Endothelial cell of hepatic sinusoid (primary cell): Measurements from ENCODE around the gene MLLT1.

ENCODE experiments used
- in situ Hi-C: cut with HindIII; loops from 2 replicates; pipeline ENCODE4 v1.10.0; 2017; ENCODE audit warnings: low sequenced_read_pairs

MLLT1 gene

GRCh38 chr19:6260912-6261650 is 18.7 kb downstream of the MLLT1 start:
- in situ Hi-C loops = no loop called here

GRCh38 chr19:6260376-6260775 is 19.4 kb downstream of the MLLT1 start:
- in situ Hi-C loops = no loop called here

DNA sequence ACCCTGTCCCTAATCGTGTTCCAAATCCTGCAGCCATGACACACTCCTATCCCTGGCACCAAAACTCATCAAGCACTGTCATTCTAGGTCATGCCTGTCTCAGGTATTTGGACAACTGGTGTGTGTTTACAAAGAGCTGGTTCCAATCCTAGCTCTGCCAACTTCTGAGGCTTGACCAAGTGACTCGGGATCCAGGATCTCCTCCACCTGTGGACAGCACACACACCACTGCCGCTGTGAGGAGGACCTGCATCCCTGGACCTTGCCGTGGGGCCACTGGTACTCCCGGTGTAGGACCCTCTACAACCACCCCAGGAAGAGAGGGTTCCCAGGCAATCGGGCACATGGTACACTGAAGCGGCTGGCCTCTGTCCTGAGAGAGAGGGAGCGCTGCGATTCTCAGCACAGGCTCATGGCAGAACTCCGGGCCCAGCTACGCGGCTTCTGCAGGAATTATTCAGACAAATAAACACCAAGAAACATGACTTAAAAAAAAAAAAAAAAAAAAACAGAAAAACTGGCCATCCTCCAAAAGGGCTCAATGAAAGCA is 20.4 kb downstream of the MLLT1 start:
- in situ Hi-C loops = no loop called here

- in situ Hi-C loops = no loop called here
Observed at GRCh38 chr19:6258812-6259311, 20.9 kb downstream of the MLLT1 start.

- in situ Hi-C loops = no loop called here
Observed at GRCh38 chr19:6253954-6254733, 25.6 kb downstream of the MLLT1 start.

DNA sequence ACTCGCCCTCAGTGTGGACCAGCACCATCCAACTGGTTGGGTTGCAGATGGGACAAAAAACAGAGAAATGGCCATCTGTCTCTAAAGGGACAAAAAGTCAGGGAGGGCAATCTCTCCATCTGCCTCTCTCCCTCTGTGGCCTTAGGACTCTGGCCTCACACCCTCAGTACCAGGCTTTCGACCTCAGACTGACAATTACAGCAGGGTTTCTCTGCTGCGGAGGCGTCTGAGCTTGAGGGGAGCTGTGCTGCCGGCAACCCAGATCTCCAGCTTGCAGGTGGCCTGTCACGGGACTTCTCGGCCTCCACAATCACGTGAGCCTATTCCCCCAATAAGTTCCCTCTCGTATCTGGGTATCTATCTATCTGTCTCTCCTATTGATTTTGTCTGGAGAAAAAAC is 27.7 kb downstream of the MLLT1 start:
- in situ Hi-C loops = no loop called here

DNA sequence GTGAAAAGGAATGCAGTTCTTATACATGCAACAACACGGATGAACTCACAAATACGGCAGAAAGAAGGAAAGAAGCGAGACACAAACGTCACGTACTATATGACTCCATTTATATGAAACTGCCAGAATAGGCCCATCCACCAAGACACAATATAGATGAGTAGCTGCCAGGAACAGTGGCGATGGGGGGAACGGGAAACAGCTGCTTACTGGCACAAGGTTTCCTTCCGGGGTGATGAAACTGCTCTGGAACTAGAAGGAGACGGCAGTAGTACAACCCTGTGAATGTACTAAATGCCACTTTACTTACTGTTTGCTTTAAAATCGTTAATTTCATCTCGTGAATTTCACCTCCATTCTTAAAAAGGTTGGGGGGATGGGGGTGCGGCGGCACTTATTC is 28.9 kb downstream of the MLLT1 start:
- in situ Hi-C loops = no loop called here

DNA sequence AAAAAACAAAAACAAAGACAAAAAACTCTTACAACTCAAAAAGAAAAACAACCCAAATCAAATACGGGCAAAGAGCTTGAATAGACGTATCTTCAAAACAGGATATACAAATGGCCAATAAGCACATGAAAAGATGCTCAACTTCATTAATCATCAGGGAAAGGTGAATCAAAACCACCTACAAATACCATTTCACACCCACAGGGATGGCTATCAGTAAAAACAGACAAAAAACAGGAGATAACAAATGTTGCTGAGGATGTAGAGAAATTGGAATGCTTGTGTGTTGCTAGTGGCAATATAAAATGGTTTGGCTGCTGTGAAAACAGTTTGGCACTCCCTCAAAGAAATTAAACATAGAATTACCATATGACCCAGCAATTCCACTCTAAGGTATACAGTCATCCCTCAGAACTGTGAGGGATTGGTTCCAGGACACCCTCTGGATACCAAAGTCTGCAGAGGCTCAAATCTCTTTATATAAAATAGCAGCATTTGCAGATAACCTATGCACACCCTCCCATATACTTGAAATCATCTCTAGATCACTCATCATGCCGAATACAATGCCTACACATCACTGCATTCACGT is 29.7 kb downstream of the MLLT1 start:
- in situ Hi-C loops = no loop called here

DNA sequence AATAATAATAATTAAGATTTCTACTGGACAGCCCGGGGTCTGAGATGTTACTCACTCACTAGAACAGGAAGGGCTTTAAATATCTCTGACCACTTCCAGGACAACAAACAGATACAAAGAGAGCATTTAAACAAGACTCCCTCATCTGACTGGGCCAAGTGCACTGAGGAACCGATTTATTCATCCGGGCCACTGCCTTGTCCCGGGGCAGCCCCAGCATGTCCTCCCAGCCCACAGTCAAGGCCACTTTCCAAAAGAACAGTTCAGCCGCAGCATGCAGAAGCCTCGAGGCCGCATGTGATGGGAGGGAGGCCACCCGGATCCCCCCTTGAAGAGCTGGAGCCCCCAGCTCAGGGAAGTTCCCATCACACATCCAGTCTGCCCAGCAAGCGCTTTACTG is 30.5 kb downstream of the MLLT1 start:
- in situ Hi-C loops = no loop called here

- in situ Hi-C loops = no loop called here
Observed at GRCh38 chr19:6248844-6249243, 30.9 kb downstream of the MLLT1 start.

DNA sequence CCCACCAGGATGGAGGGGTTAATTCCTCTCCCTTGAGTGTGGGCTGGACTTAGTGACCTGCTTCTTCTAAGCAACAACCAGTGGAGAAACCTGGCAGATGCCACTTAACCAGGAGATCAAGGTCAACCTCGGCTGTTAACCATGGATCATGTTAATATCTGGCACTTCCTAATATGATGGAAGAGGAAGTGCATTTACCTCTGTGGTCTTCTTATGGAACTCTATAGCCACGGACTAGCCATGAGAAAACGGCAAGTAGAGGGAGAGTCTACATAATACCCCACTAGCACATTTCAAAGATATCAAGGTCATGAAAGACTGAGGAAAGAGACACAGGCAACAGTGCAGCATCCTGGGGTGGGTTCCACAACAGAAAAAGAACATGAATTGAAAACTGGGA is 31.4 kb downstream of the MLLT1 start:
- in situ Hi-C loops = no loop called here

DNA sequence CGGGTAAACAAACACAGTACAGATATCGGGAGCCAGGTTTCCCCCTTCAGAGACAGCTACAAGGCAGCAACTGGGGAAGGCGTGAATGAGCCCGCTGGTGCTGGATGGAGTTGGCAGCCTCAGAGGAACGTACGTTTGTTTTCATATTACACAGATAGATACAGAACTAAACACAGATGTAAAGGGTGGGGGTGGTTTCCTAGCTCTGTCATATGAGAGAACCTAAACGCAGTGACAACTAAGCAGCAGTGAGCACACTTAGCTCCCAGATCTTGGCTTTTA is 32.8 kb downstream of the MLLT1 start:
- in situ Hi-C loops = no loop called here

DNA sequence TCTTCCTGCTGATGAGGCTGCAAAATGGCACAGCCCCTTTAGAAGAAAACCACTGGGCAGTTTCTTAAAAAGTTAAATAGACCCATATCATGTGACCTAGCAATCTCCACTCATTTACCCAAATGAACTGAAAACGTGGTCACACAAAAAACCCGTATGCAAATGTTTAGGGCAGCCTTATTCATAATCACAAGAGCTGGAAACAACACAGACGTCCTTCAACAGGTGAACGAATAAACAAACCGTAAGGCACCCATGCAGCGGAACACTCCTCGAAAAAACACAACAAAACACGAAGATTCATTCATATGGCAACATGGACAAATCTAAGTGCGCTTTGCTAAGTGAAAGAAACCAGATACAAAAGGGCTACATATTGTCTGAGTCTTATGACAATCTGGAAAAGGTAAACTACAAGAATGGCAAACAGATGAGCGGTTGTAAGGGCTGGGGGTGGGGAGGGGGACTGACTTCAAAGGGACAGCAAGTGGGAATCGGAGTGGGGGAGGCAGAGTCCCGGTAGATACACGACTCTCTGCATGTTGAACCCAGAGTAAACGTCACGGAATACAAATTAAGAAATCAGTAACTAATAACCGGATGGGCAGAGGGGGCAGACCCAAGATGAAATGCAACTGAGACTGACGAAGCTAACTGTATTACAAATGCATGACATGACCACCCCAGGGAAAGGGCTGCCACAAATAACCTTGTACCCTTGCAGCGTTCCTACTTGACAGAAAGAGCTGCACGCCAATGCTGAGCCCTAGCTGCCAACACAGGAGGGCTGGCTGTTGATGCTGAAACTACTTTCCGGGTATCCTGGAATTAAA is 33.4 kb downstream of the MLLT1 start:
- in situ Hi-C loops = no loop called here

GRCh38 chr19:6242677-6243076 is 37.1 kb downstream of the MLLT1 start:
- in situ Hi-C loops = no loop called here

DNA sequence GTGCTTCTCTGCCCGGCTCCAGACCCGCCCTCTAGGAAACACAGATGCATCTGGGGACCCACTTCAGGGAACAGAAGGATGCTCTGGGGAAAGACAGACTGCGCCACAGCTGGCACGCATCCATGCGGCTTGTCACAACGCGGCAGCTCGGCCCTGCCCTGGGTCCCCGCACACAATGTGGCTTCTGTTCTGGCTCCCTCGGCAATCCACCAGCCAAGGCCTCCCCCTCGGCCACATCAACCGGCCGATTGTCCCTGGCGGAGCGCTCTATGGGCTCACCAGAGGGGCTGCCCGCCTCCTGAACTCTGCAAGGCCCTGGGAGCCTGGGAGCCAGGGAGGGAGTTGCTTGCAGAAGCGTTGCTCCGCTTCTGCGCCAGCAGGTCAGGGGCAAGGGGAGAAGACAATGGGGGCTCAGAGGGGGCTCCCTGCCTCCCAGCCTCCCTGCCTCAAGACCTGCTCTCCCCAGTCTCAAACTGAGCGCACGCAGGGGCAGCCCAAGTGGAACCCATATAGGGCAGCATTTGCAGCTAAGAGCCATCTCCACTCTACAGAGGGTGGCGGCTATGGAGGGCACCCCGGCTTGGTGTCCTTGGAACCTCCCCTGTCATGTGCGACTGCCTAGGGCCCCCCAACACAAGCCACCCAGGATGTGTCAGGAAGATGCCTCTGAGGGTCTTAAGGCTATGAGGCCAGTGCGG is 37.9 kb downstream of the MLLT1 start:
- in situ Hi-C loops = no loop called here

DNA sequence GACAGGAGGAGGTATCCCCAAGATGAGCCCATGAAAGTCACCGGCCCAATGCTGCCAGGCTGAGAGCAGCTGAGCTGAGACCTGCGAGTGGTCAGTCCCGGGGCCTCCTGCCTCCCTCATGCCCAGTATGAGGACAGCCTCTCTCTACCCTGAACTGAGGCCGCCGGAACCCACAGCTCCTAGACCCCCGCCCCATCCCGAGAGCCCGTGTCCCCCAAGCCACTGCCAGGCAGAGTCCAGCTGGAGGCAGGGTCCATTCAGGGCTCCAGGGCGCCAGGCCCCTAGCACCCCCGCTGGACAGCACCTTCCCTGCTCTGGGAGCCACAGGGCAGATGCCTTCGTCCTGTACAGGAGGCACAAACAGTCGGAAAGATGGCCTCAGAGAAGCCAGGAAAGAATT is 38.7 kb downstream of the MLLT1 start:
- in situ Hi-C loops = no loop called here

DNA sequence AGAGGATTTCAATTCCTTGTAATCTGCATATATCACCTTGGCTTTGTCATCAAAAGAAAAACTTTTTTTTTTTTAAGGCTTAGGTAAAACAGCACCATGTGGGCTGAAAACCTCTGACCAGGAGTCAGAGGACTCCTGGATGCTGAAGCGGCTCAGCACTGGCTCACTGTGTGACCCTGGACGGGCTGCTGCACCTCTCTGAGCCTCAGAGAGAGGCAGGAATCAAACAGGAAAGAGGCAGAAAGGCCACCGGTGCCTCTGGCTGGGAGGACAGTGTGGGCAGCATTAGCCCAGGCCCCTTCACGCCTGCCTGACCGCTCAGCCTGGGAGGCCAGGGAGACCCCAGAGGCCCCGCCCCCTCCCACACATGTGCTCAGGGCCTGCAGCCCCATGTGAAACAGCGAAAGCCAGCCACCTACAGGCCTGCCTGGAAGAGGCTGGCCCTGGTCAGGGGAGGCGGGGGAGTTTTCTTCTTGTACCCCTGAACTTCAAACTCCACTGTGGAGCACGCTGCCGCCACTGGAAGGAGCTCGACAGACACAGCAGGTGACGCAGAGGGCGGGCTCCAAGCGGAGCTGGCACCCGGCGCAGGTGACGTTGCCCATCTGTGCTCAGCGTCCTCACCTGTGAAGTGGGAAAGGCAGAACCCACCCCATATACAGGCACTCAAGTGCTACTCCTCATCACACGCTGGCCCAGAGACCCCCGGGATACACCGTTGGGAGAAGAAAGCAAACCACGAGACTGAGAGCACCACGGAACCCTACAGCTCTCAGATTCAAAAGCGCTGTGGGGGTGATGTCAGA is 39.7 kb downstream of the MLLT1 start:
- in situ Hi-C loops = loop anchor here (5.0 kb wide), 2 partner anchors 32 to 93 kb away; no protein-coding TSS in a partner anchor

- in situ Hi-C loops = loop anchor here (5.0 kb wide), 2 partner anchors 33 to 92 kb away; no protein-coding TSS in a partner anchor
Observed at GRCh38 chr19:6239401-6239844, 40.4 kb downstream of the MLLT1 start.

DNA sequence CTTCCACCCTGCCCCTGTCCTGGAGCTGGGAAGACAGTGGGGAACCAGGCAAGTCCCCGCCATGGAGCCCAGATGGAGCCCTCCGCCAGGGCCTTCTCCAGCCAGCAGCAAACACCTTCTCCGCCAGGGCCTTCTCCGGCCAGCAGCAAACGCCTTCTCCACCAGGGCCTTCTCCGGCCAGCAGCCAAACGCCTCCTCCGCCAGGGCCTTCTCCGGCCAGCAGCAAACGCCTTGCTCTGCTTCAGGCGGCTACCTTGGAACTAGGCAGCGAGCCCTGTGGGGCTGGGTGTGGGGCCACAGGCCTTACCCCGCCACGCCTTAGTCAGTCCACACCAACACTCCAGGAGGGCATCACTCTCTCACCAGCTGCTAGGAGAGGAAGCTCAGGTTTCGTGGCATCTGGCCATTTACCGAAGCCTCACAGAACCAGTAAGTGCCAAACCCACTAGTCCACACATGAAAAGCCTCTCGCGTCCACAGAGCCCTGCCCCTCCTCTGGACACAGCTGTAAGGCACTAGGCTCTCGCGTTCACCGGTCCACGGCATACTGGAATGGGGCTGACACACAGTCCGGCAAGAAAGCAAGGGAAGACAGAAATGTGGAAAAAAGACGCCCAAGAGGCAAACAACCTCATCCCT is 41.0 kb downstream of the MLLT1 start:
- in situ Hi-C loops = loop anchor here (5.0 kb wide), 2 partner anchors 34 to 91 kb away; no protein-coding TSS in a partner anchor
